Gastrocnemius medialis (tissue), 4 donors: ENCODE data around the gene FBXL3.
A peak's percentile ranks its signal among the peaks of the same experiment; 100 is the strongest.

Experiments used
- CTCF ChIP-seq, 5 experiments: fragments of 450-650 bp in 3 of 5; fragments of 200-600 bp in 2 of 5; sonication (generic) in 2 of 5; IDR thresholded peaks in 4 of 5; conservative IDR thresholded peaks in 1 of 5; 1 replicate in 4 of 5; 2 replicates in 1 of 5; pipeline ENCODE4 v1.5.1; 2016 to 2019; ENCODE audit warnings: antibody characterized with exemption in 5 of 5, mild to moderate bottlenecking in 3 of 5, moderate library complexity in 3 of 5
- POLR2A ChIP-seq, 2 donors: fragments of 450-650 bp; IDR thresholded peaks; one replicate each; pipeline ENCODE4 v1.6.1; 2017; ENCODE audit warnings: antibody characterized with exemption in 2 of 2, mild to moderate bottlenecking in 2 of 2, moderate library complexity in 2 of 2

GRCh38 chr13:77002590-77003190 lies 24.3 kb downstream of the FBXL3 start:
- TF ChIP-seq CTCF (IDR thresholded peaks at IDR 0.05 in 4 of 5, conservative IDR thresholded peaks at IDR 0.05 in 1 of 5): peak in 3 of 5 experiments; percentile 9 to 58 (median 51)
- TF ChIP-seq POLR2A (IDR thresholded peaks at IDR 0.05): no peak
